Esophagus muscularis mucosa (tissue), 4 donors: ENCODE results near the gene KCNAB1. TPM values are rescaled to one million over a fixed set of nuclear protein-coding genes. Genes with fewer than 3 reads are reported as not detected.
A peak's percentile ranks its signal among the peaks of the same experiment; 100 is the strongest.

Source experiments
- DNase-seq: peaks from one replicate; pipeline ENCODE4 v3.0.0-alpha.2; 2017; ENCODE audit errors: extremely low spot score
- H3K27ac ChIP-seq, 4 donors: fragments of 200-600 bp; sonication (generic); replicated peaks in 1 of 4; 1 replicate in 3 of 4; 2 replicates in 1 of 4; pipeline ENCODE4 v1.5.1; 2016 to 2019; ENCODE audit warnings: mild to moderate bottlenecking in 1 of 4
- H3K27me3 ChIP-seq, 4 donors: fragments of 200-600 bp; sonication (generic); one replicate each; pipeline versions ENCODE4 v1.5.1 to v1.6.0; 2016 to 2019
- H3K36me3 ChIP-seq, 4 donors: fragments of 200-600 bp; sonication (generic); one replicate each; pipeline ENCODE4 v1.5.1; 2016 to 2019
- H3K4me1 ChIP-seq, 4 donors: fragments of 200-600 bp; sonication (generic); one replicate each; pipeline ENCODE4 v1.5.1; 2016 to 2019
- H3K4me3 ChIP-seq, 4 donors: fragments of 200-600 bp; sonication (generic); 1 replicate in 2 of 4; 2 replicates in 2 of 4; pipeline ENCODE4 v1.5.1; 2016 to 2019; ENCODE audit warnings: mild to moderate bottlenecking in 4 of 4, moderate library complexity in 1 of 4
- H3K9me3 ChIP-seq, 4 donors: fragments of 200-600 bp; sonication (generic); 1 replicate in 3 of 4; 2 replicates in 1 of 4; pipeline ENCODE4 v1.5.1; 2016 to 2019
- EP300 ChIP-seq: sonication (generic); formaldehyde crosslinking; IDR thresholded peaks from one replicate; pipeline ENCODE4 v1.6.1; 2017; ENCODE audit warnings: antibody characterized with exemption
- POLR2A ChIP-seq: fragments of 450-650 bp; IDR thresholded peaks from one replicate; pipeline ENCODE4 v1.6.1; 2017; ENCODE audit warnings: antibody characterized with exemption, moderate library complexity, mild to moderate bottlenecking, low read depth
- POLR2AphosphoS5 ChIP-seq, 2 donors: sonication (generic); formaldehyde crosslinking; IDR thresholded peaks; one replicate each; pipeline ENCODE4 v1.6.1; 2017; ENCODE audit warnings: antibody characterized with exemption in 2 of 2
- WGBS: methylation state at CpG from one replicate; pipeline ENCODE4 v1.1.5; 2018; 5-methylcytosine and 5-hydroxymethylcytosine counted together
- intact Hi-C: fragments of 100-400 bp; cut with DNase I; formaldehyde crosslinking; loops from one replicate; pipeline ENCODE4 v1.15.1; 2023
- total RNA-seq, 4 donors: library from RNA; depleted of rRNA; stranded (reverse); fragments of >200 nt; gene quantifications; one replicate each; pipeline versions ENCODE4 v1.1.0 to v1.2.1, GENCODE V29; 2016
- TF ChIP-seq, protein P1 (sequence below), 3 experiments: fragments of 200-600 bp in 2 of 3; fragments of 450-650 bp in 1 of 3; sonication (generic) in 2 of 3; IDR thresholded peaks; one replicate each; pipeline ENCODE4 v1.5.1; 2017 to 2019; ENCODE audit warnings: antibody characterized with exemption in 3 of 3, mild to moderate bottlenecking in 2 of 3, moderate library complexity in 1 of 3

Gene KCNAB1
- total RNA-seq, 4 donors from 2014 or later, result 0.83 to 5.9 (median 2.3) TPM

- Histone ChIP-seq H3K4me1 (no peaks in the 10 kb centered on the region), H3K4me3 (no peak overlapping the region), H3K27me3 (no peaks in the 10 kb centered on the region), H3K9me3 (no peaks in the 10 kb centered on the region), H3K27ac (no peak overlapping the region), H3K36me3 (no peaks in the 10 kb centered on the region)
- peak; percentile 72 for DNase-seq
- intact Hi-C loops, result loop anchor here (10.0 kb wide), 1 partner anchor 144 kb away; no protein-coding TSS in a partner anchor
- TF ChIP-seq POLR2A, result no peak
- TF ChIP-seq EP300, result no peak
- TF ChIP-seq, protein P1, sequence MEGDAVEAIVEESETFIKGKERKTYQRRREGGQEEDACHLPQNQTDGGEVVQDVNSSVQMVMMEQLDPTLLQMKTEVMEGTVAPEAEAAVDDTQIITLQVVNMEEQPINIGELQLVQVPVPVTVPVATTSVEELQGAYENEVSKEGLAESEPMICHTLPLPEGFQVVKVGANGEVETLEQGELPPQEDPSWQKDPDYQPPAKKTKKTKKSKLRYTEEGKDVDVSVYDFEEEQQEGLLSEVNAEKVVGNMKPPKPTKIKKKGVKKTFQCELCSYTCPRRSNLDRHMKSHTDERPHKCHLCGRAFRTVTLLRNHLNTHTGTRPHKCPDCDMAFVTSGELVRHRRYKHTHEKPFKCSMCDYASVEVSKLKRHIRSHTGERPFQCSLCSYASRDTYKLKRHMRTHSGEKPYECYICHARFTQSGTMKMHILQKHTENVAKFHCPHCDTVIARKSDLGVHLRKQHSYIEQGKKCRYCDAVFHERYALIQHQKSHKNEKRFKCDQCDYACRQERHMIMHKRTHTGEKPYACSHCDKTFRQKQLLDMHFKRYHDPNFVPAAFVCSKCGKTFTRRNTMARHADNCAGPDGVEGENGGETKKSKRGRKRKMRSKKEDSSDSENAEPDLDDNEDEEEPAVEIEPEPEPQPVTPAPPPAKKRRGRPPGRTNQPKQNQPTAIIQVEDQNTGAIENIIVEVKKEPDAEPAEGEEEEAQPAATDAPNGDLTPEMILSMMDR (IDR thresholded peaks at IDR 0.05), result no peak
- TF ChIP-seq POLR2AphosphoS5 (IDR thresholded peaks at IDR 0.05), result no peak
- 72% methylated on average over 1 of the region's 1 CpG for WGBS
Observed at GRCh38 chr3:156161172-156161571, 40.8 kb downstream of the KCNAB1 start.

DNA sequence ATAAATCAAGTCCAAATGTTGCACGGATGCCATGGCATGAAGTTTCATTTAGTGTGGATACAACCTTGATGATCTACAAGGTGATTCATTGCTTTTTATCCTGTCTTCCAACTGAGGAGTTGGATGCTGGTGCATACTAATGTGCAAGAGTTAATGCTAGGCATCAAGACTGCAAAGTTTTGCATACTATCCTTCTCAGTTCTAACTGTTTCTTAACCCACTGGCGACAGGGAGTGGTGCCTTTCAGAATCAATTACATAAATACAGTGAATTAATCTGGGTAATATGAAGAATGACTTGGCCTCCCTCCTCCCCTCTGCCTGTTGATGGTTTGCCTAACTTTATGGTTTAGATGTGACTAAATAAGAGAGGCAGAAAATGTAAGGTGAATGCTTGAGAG, 43.5 kb downstream of the KCNAB1 start:
- H3K36me3 ChIP-seq, result no peaks in the 10 kb centered on the region
- H3K4me3 ChIP-seq, result no peak overlapping the region
- no peaks in the 10 kb centered on the region for H3K27me3 ChIP-seq
- intact Hi-C loops, result loop anchor here (10.0 kb wide), 1 partner anchor 141 kb away; no protein-coding TSS in a partner anchor
- no peak overlapping the region for H3K27ac ChIP-seq
- peak; percentile 39 for DNase-seq
- no peaks in the 10 kb centered on the region for H3K9me3 ChIP-seq
- H3K4me1 ChIP-seq, result no peaks in the 10 kb centered on the region
- TF ChIP-seq EP300 (no peak), POLR2AphosphoS5 (IDR thresholded peaks at IDR 0.05) (no peak), POLR2A (no peak)
- TF ChIP-seq, protein P1 (IDR thresholded peaks at IDR 0.05), result no peak
- 57% methylated on average over 2 of the region's 2 CpGs for WGBS

DNA sequence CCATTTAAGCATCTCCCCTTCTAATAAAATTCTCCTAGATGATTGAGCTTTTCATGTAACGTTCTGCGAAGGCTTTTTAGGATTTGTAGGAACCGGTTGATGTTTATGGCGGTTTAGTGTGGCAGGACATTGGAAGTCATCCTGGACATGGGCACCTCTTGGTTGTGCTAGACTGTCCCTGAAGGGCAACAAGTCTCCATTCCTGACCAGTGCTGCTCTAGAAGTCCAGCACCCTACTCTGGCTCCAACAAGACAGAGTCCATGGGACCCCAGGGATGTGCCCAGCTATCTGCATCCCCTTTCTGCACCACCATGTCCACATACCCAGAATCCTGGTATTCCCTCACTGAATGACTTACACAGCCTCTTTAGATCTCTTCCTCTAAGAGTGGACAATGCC, 46.4 kb downstream of the KCNAB1 start:
- 99% methylated on average over 4 of the region's 4 CpGs for WGBS
- DNase-seq, result peak; percentile 85
- intact Hi-C loops, result loop anchor here (10.0 kb wide), 1 partner anchor 138 kb away; no protein-coding TSS in a partner anchor
- Histone ChIP-seq H3K9me3 (no peaks in the 10 kb centered on the region), H3K36me3 (no peaks in the 10 kb centered on the region), H3K4me1 (peaks cover 0 to 3% (median 1%) of the 10 kb centered on the region in 4 donors), H3K27me3 (no peaks in the 10 kb centered on the region), H3K27ac (no peak overlapping the region), H3K4me3 (no peak overlapping the region)
- no peak for TF ChIP-seq POLR2AphosphoS5 (IDR thresholded peaks at IDR 0.05)
- TF ChIP-seq POLR2A, result no peak
- no peak for TF ChIP-seq EP300
- TF ChIP-seq, protein P1 (IDR thresholded peaks at IDR 0.05), result no peak

GRCh38 chr3:156170571-156170970, 50.2 kb downstream of the KCNAB1 start:
- H3K9me3 ChIP-seq, result no peaks in the 10 kb centered on the region
- H3K36me3 ChIP-seq, result no peaks in the 10 kb centered on the region
- peaks cover 0 to 15% (median 8%) of the 10 kb centered on the region in 4 donors for H3K4me1 ChIP-seq
- no peak overlapping the region for H3K27ac ChIP-seq
- DNase-seq, result no peak
- no peak for TF ChIP-seq EP300
- TF ChIP-seq POLR2AphosphoS5 (IDR thresholded peaks at IDR 0.05), result no peak
- TF ChIP-seq, protein P1 (IDR thresholded peaks at IDR 0.05), result no peak
- no peak for TF ChIP-seq POLR2A
- intact Hi-C loops, result no loop called here
- H3K27me3 ChIP-seq, result no peaks in the 10 kb centered on the region
- H3K4me3 ChIP-seq, result no peak overlapping the region
